Left ventricle myocardium inferior (tissue), 1 donor: ENCODE data around the gene ACTR5. TPM values are rescaled to one million over a fixed set of nuclear protein-coding genes. Genes with fewer than 3 reads are reported as not detected.
A peak's percentile ranks its signal among the peaks of the same experiment; 100 is the strongest.

Experiments
- DNase-seq: peaks from one replicate; pipeline ENCODE4 v3.0.0-alpha.2; 2020
- H3K27ac ChIP-seq: fragments of 200-600 bp; replicated peaks from 2 replicates; pipeline ENCODE4 v1.8.0; 2021
- H3K27me3 ChIP-seq: fragments of 200-600 bp; 2 replicates; pipeline ENCODE4 v1.8.0; 2021; ENCODE audit warnings: low read depth
- H3K36me3 ChIP-seq: fragments of 200-600 bp; 2 replicates; pipeline ENCODE4 v1.8.0; 2021
- H3K4me1 ChIP-seq: fragments of 200-600 bp; 2 replicates; pipeline ENCODE4 v1.8.0; 2021
- H3K4me3 ChIP-seq: fragments of 200-600 bp; 2 replicates; pipeline ENCODE4 v1.8.0; 2021; ENCODE audit warnings: mild to moderate bottlenecking, moderate library complexity
- H3K9me3 ChIP-seq: fragments of 200-600 bp; replicated peaks from 2 replicates; pipeline ENCODE4 v1.8.0; 2021
- CTCF ChIP-seq: fragments of 200-600 bp; IDR thresholded peaks from 2 replicates; pipeline ENCODE4 v1.8.0; 2021; ENCODE audit warnings: antibody characterized with exemption, mild to moderate bottlenecking, borderline replicate concordance
- intact Hi-C: fragments of 100-400 bp; cut with micrococcal nuclease; formaldehyde crosslinking; loops from one replicate; pipeline ENCODE4 v1.11.0; 2022
- total RNA-seq: library from RNA; stranded (reverse); fragmentation: NEBNext Ultra II Directional; extraction: Animal tissue kit (Norgen Biotek cat#: 25700); gene quantifications from one replicate; pipeline ENCODE4 v1.2.1, GENCODE V29; 2021
- donor health status: DM: no; HTN: yes; CAD: no; lungs with severe emphysema.

Gene ACTR5
- total RNA-seq, 1 donor from 2014 or later: 3.1 TPM

DNA sequence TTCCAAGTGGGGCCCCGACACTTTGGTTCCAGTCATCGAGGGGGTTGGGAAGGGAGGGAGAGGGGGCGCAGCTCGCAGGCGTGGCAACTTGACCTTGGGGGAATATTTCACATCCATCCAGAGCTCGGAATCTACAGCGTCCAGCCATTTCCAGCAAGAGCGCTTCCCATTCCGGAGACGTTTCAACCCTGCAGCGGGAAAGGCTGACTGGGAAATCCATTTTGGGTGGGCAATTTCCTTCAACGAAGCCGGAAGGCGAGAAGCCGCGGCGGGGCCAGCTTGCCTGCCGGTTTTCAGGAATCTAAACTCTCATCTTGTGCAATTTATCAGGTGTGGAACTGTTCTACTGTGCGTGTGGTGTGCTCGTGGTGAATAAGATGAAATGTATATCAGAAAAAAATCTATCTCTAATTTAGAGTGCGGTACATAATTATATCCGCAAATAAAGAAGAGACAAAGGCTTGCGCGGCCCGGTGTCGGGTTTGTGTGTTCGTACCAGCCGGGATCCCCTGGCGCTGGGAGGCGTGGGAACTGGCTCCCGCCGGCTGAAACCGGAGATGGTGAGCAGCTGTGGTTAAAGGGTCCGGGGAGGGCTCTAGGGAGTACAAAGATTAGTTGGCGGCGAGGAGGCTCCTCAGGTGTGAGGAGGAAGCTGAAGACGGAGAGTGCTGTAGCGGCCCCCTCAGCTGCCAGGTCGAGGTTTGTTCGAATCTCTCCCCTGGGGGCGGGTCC is 19.2 kb upstream of the ACTR5 start:
- Histone ChIP-seq H3K27me3 (peaks cover 100% of the 10 kb centered on the region), H3K9me3 (no peaks in the 10 kb centered on the region), H3K4me1 (peaks cover 54% of the 10 kb centered on the region), H3K36me3 (no peaks in the 10 kb centered on the region), H3K4me3 (no peak overlapping the region), H3K27ac (no peak overlapping the region)
- no peak for DNase-seq
- TF ChIP-seq CTCF: no peak
- intact Hi-C loops: no loop called here

DNA sequence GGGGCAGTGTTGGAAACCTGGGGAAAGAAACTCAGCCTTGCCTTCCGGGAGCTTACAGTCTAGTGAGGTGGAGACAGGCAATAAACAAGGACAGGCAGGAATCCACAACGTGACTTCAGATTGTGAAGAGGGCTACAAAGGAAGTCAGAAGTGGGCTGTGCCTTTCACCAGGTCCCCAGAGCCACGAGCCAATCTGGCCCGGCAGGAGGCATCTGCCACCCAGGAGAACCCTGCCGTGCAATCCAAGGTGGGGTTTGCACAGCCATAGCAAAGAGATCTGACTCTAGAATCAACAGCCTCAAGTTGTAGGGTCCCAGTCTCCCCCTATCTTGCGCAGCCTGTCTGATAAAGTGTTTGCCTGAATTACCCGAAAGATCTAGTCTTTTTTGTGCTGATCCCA is 18.5 kb upstream of the ACTR5 start:
- Histone ChIP-seq H3K4me3 (no peak overlapping the region), H3K4me1 (peaks cover 48% of the 10 kb centered on the region)

DNA sequence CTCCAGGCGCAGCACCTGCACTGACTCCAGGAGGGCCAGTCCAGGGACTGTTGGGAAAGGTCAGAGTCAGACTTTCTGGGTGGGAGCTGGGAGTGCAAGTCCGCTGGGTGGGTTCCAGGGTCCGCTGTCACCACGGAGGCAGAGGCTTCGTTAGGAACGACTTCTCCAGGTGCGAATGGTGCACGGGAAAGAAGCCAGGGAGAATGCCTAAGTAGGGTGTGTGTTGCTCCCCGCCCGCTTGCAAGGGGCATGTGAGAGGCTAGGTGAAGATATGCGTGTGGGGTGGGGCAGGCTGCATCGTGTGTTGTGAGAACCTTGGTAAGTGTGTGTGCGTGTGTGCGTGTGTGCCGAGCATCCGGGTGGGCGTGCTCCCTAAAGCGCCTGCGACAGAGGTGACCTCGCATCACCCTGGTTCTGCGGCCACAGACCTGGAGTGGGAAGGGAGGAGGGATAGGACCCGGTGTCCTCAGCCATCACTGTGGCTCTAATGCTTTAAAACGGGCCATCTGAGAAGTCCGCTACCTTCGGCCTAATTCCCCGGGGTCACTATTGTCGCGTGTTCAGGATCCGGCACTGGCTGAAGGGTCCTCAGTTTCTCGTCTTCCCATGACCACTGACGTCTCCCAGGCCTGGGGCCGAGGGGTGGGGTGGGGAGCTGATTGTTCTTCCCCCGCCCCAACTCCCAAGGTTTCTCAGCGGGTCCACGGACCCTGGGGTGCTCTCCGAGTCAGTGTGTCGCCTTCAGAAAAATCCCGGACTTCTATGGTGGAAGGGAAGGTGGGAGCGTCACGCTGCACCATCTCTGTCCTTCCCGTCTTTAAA is 17.9 kb upstream of the ACTR5 start:
- Histone ChIP-seq H3K27ac (no peak overlapping the region), H3K4me3 (peak overlapping the region; percentile 53), H3K36me3 (no peaks in the 10 kb centered on the region), H3K4me1 (peaks cover 41% of the 10 kb centered on the region), H3K9me3 (no peaks in the 10 kb centered on the region), H3K27me3 (peaks cover 100% of the 10 kb centered on the region)
- DNase-seq: no peak
- intact Hi-C loops: loop anchor here (5.0 kb wide), 1 partner anchor 83 kb away; no protein-coding TSS in a partner anchor
- TF ChIP-seq CTCF: no peak

More for the DNA sequence above, 18.5 kb upstream of the ACTR5 start:
- Histone ChIP-seq H3K27me3 (peaks cover 100% of the 10 kb centered on the region), H3K36me3 (no peaks in the 10 kb centered on the region), H3K9me3 (no peaks in the 10 kb centered on the region), H3K27ac (no peak overlapping the region)
- intact Hi-C loops: loop anchor here (5.0 kb wide), 1 partner anchor 82 kb away; no protein-coding TSS in a partner anchor
- no peak for TF ChIP-seq CTCF
- no peak for DNase-seq

GRCh38 chr20:38730989-38731737 is 17.1 kb upstream of the ACTR5 start:
- DNase-seq: peak; percentile 59
- intact Hi-C loops: loop anchor here (5.0 kb wide), 1 partner anchor 84 kb away; no protein-coding TSS in a partner anchor
- peak; percentile 95 for TF ChIP-seq CTCF
- Histone ChIP-seq H3K27me3 (peaks cover 100% of the 10 kb centered on the region), H3K9me3 (no peaks in the 10 kb centered on the region), H3K4me3 (peak overlapping the region; percentile 53), H3K36me3 (no peaks in the 10 kb centered on the region), H3K27ac (no peak overlapping the region), H3K4me1 (peaks cover 35% of the 10 kb centered on the region)

- Histone ChIP-seq H3K4me3 (no peak overlapping the region), H3K9me3 (no peaks in the 10 kb centered on the region)
Observed at GRCh38 chr20:38731738-38732113, 16.5 kb upstream of the ACTR5 start.

More at GRCh38 chr20:38731738-38732113, 16.5 kb upstream of the ACTR5 start:
- H3K36me3 ChIP-seq: no peaks in the 10 kb centered on the region
- no peak for TF ChIP-seq CTCF
- no peak overlapping the region for H3K27ac ChIP-seq
- DNase-seq: no peak
- H3K4me1 ChIP-seq: peaks cover 33% of the 10 kb centered on the region
- peaks cover 100% of the 10 kb centered on the region for H3K27me3 ChIP-seq
- intact Hi-C loops: loop anchor here (5.0 kb wide), 1 partner anchor 84 kb away; no protein-coding TSS in a partner anchor
